ENCODE data around the gene GPC6. TPM values are rescaled to one million over a fixed set of nuclear protein-coding genes. Genes with fewer than 3 reads are reported as not detected.

GPC6 gene
- total and polyA plus RNA-seq, 2 donors (not counting 1 experiment from before 2014, with no cell fraction given) = not detected

GRCh38 chr13:93948162-93948922 is 721.7 kb downstream of the GPC6 start:
- H3K4me1 Mint-ChIP-seq = no peaks in the 10 kb centered on the region
- no peak for DNase-seq
- no peak overlapping the region for H2AFZ ChIP-seq (ENCODE audit: insufficient read depth, low read depth, low read length, poor library complexity, severe bottlenecking)
- POLR2A ChIA-PET = no interaction called here
- H3K27ac Mint-ChIP-seq = no peak overlapping the region
- CTCF ChIA-PET = no interaction called here
- ATAC-seq (ENCODE audit: low read depth) = no peak
- H4K20me1 ChIP-seq (ENCODE audit: control insufficient read depth, insufficient read depth, low read length, poor library complexity, severe bottlenecking) = no peaks in the 10 kb centered on the region
- no peaks in the 10 kb centered on the region for H3K27me3 Mint-ChIP-seq
- no peaks in the 10 kb centered on the region for H3K36me3 ChIP-seq (replicated peaks in 1 of 2; ENCODE audit: control extremely low read depth in 1 of 2, control insufficient read depth in 1 of 2, extremely low read depth in 1 of 2, insufficient read depth in 2 of 2, low read length in 1 of 2)
- no peak overlapping the region for H3K4me2 ChIP-seq (replicated peaks; ENCODE audit: low read depth, low read length, poor library complexity, severe bottlenecking)
- no peaks in the 10 kb centered on the region for H3K79me2 ChIP-seq (ENCODE audit: control insufficient read depth, insufficient read depth, low read length)
- no peak overlapping the region for H3K9ac ChIP-seq (ENCODE audit: low read length)
- no peak overlapping the region for H3K27ac ChIP-seq (ENCODE audit: low read length in 2 of 2)
- no peaks in the 10 kb centered on the region for H3K9me3 Mint-ChIP-seq (ENCODE audit: insufficient read depth)
- intact Hi-C loops (cut with micrococcal nuclease) = no loop called here
- H3K4me3 ChIP-seq (ENCODE audit: control extremely low read depth in 1 of 5, extremely low read depth in 1 of 5, insufficient read depth in 1 of 5, low read depth in 2 of 5, low read length in 4 of 5) = no peak overlapping the region
- TF ChIP-seq EZH2 (IDR thresholded peaks at IDR 0.05; ENCODE audit: borderline replicate concordance, insufficient read depth, low read depth, low read length, poor library complexity, severe bottlenecking) (no peak), CTCF (IDR thresholded peaks at IDR 0.05) (no peak)
- WGBS (ENCODE audit: insufficient coverage) = no CpG with 5 or more reads among the region's 2 CpGs
- H3K27me3 ChIP-seq (replicated peaks in 1 of 4; ENCODE audit: control extremely low read depth in 1 of 4, control insufficient read depth in 3 of 4, insufficient read depth in 4 of 4, low read length in 3 of 4) = no peaks in the 10 kb centered on the region
- H3K9me3 ChIP-seq (ENCODE audit: control extremely low read depth in 1 of 3, control insufficient read depth in 2 of 3, insufficient read depth in 1 of 3, low read length in 2 of 3) = no peaks in the 10 kb centered on the region
- H3K4me3 Mint-ChIP-seq = no peak overlapping the region
- no peaks in the 10 kb centered on the region for H3K4me1 ChIP-seq (ENCODE audit: control insufficient read depth in 2 of 2, insufficient read depth in 2 of 2, low read length in 2 of 2)

GRCh38 chr13:93951108-93951507 is 724.5 kb downstream of the GPC6 start:
- Mint-ChIP-seq H3K27ac (no peak overlapping the region), H3K4me3 (no peak overlapping the region), H3K27me3 (no peaks in the 10 kb centered on the region), H3K4me1 (no peaks in the 10 kb centered on the region), H3K9me3 (ENCODE audit: insufficient read depth) (no peaks in the 10 kb centered on the region)
- ChIA-PET POLR2A (no interaction called here), CTCF (no interaction called here)
- no peaks in the 10 kb centered on the region for H3K9me3 ChIP-seq (ENCODE audit: control extremely low read depth in 1 of 3, control insufficient read depth in 2 of 3, insufficient read depth in 1 of 3, low read length in 2 of 3)
- no peak overlapping the region for H3K4me2 ChIP-seq (replicated peaks; ENCODE audit: low read depth, low read length, poor library complexity, severe bottlenecking)
- intact Hi-C loops (cut with micrococcal nuclease) = no loop called here
- H3K36me3 ChIP-seq (replicated peaks in 1 of 2; ENCODE audit: control extremely low read depth in 1 of 2, control insufficient read depth in 1 of 2, extremely low read depth in 1 of 2, insufficient read depth in 2 of 2, low read length in 1 of 2) = no peaks in the 10 kb centered on the region
- TF ChIP-seq EZH2 (IDR thresholded peaks at IDR 0.05; ENCODE audit: borderline replicate concordance, insufficient read depth, low read depth, low read length, poor library complexity, severe bottlenecking) (no peak), CTCF (IDR thresholded peaks at IDR 0.05) (no peak)
- H4K20me1 ChIP-seq (ENCODE audit: control insufficient read depth, insufficient read depth, low read length, poor library complexity, severe bottlenecking) = no peaks in the 10 kb centered on the region
- no peaks in the 10 kb centered on the region for H3K79me2 ChIP-seq (ENCODE audit: control insufficient read depth, insufficient read depth, low read length)
- no peak overlapping the region for H3K9ac ChIP-seq (ENCODE audit: low read length)
- no peaks in the 10 kb centered on the region for H3K27me3 ChIP-seq (replicated peaks in 1 of 4; ENCODE audit: control extremely low read depth in 1 of 4, control insufficient read depth in 3 of 4, insufficient read depth in 4 of 4, low read length in 3 of 4)
- no peak overlapping the region for H3K4me3 ChIP-seq (ENCODE audit: control extremely low read depth in 1 of 5, extremely low read depth in 1 of 5, insufficient read depth in 1 of 5, low read depth in 2 of 5, low read length in 4 of 5)
- H3K4me1 ChIP-seq (ENCODE audit: control insufficient read depth in 2 of 2, insufficient read depth in 2 of 2, low read length in 2 of 2) = no peaks in the 10 kb centered on the region
- H2AFZ ChIP-seq (ENCODE audit: insufficient read depth, low read depth, low read length, poor library complexity, severe bottlenecking) = no peak overlapping the region
- ATAC-seq (ENCODE audit: low read depth) = no peak
- no peak for DNase-seq
- no peak overlapping the region for H3K27ac ChIP-seq (ENCODE audit: low read length in 2 of 2)

Data from B cell (primary cell).